HTERT RPE-1 (cell line): ENCODE results near the gene DNAJC6.
"Not testable (repeated sequence)": the region's sequence is repeated elsewhere in the genome, so short reads cannot be mapped to it uniquely, and the experiment has no call there.

Experiments
- in situ Hi-C: fragments of 300-500 bp; cut with MboI; formaldehyde crosslinking; loops from 4 replicates; pipeline ENCODE4 v1.14.3; 2020; ENCODE audit warnings: low sequenced_read_pairs

DNAJC6 gene

GRCh38 chr1:65355031-65355712 lies 45.8 kb downstream of the DNAJC6 start:
- in situ Hi-C loops = no loop called here

GRCh38 chr1:65357291-65357960 lies 48.1 kb downstream of the DNAJC6 start:
- in situ Hi-C loops = no loop called here

GRCh38 chr1:65359888-65360287 lies 50.5 kb downstream of the DNAJC6 start:
- in situ Hi-C loops = no loop called here

GRCh38 chr1:65360648-65361047 lies 51.3 kb downstream of the DNAJC6 start:
- in situ Hi-C loops = no loop called here

GRCh38 chr1:65362545-65362944 lies 53.2 kb downstream of the DNAJC6 start:
- in situ Hi-C loops = no loop called here

GRCh38 chr1:65363484-65363883 lies 54.1 kb downstream of the DNAJC6 start:
- in situ Hi-C loops = no loop called here

GRCh38 chr1:65368403-65368802 lies 59.1 kb downstream of the DNAJC6 start:
- in situ Hi-C loops = no loop called here

GRCh38 chr1:65371544-65371943 lies 62.2 kb downstream of the DNAJC6 start:
- in situ Hi-C loops = no loop called here

GRCh38 chr1:65372557-65372956 lies 63.2 kb downstream of the DNAJC6 start:
- in situ Hi-C loops = no loop called here

- in situ Hi-C loops = no loop called here
These were observed 68.3 kb downstream of the DNAJC6 start for GRCh38 chr1:65377496-65378246.

- in situ Hi-C loops = no loop called here
These were observed 69.1 kb downstream of the DNAJC6 start for GRCh38 chr1:65378247-65378946.

GRCh38 chr1:65384426-65384825 lies 75.1 kb downstream of the DNAJC6 start:
- in situ Hi-C loops = not testable (repeated sequence)

GRCh38 chr1:65386439-65386838 lies 77.1 kb downstream of the DNAJC6 start:
- in situ Hi-C loops = no loop called here

- in situ Hi-C loops = no loop called here
These were observed 78.5 kb downstream of the DNAJC6 start for GRCh38 chr1:65387821-65388220.

GRCh38 chr1:65388908-65389695 lies 79.8 kb downstream of the DNAJC6 start:
- in situ Hi-C loops = no loop called here

- in situ Hi-C loops = no loop called here
These were observed 83.2 kb downstream of the DNAJC6 start for GRCh38 chr1:65392497-65392896.

GRCh38 chr1:65393347-65393746 lies 84.0 kb downstream of the DNAJC6 start:
- in situ Hi-C loops = no loop called here

- in situ Hi-C loops = no loop called here
These were observed 84.6 kb downstream of the DNAJC6 start for GRCh38 chr1:65393928-65394327.

GRCh38 chr1:65395887-65396612 lies 86.7 kb downstream of the DNAJC6 start:
- in situ Hi-C loops = no loop called here

- in situ Hi-C loops = no loop called here
These were observed 88.7 kb downstream of the DNAJC6 start for GRCh38 chr1:65398083-65398482.
